ENCODE data around the gene PSMD6.

DNA sequence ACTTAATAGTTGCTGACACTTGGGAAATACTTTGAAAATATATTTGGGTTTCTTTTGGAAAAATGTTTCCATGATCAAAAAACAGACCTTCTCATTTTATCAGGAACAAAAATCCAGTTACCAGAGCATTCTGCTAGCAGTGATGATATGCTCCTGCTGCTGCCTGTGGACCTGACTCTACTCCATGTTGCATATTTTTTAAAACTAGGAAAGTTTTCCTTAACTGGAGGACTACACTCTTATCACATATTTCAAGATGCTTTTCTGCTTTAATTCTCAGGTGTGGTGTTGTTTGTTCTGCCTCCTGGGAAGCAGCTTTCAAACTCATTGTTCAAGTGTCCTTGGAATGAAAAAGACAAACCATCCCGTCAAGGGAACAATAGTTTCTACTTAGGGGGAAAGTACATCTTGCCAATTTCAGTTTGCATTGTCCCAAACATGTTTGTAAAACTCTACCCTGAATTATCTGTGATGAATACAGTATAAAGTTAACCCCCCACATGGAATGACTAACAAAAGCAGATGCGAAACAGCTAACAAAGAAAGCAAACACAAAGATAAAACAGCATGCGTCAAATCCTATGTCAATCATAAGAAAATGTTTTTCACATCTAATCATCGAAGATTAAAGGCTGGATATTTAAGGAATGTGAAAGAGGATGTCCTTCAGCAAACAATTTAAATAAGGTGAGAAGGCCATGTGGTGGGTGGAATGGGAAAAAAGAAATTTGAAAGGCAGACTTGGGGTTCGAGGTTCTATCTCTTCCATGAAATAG, 40.1 kb upstream of the PSMD6 start:
- TF ChIP-seq, protein P1, sequence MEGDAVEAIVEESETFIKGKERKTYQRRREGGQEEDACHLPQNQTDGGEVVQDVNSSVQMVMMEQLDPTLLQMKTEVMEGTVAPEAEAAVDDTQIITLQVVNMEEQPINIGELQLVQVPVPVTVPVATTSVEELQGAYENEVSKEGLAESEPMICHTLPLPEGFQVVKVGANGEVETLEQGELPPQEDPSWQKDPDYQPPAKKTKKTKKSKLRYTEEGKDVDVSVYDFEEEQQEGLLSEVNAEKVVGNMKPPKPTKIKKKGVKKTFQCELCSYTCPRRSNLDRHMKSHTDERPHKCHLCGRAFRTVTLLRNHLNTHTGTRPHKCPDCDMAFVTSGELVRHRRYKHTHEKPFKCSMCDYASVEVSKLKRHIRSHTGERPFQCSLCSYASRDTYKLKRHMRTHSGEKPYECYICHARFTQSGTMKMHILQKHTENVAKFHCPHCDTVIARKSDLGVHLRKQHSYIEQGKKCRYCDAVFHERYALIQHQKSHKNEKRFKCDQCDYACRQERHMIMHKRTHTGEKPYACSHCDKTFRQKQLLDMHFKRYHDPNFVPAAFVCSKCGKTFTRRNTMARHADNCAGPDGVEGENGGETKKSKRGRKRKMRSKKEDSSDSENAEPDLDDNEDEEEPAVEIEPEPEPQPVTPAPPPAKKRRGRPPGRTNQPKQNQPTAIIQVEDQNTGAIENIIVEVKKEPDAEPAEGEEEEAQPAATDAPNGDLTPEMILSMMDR (IDR thresholded peaks at IDR 0.05) = no peak
- no peak for TF ChIP-seq POLR2AphosphoS5 (IDR thresholded peaks at IDR 0.05)
